Trophoblast cell (in vitro differentiated cells and primary cell): ENCODE measurements around the gene MCTP1.

ENCODE experiments used
- DNase-seq, 2 donors: peaks; one replicate each; pipeline ENCODE4 v3.0.0-alpha.2; 2016
- H2AFZ ChIP-seq: 2 replicates; pipeline ENCODE4 v1.6.1; 2013; ENCODE audit warnings: low read length, moderate library complexity, mild to moderate bottlenecking; ENCODE audit not compliant: insufficient read depth, poor library complexity
- H2AK5ac ChIP-seq: 2 replicates; pipeline ENCODE4 v1.6.1; 2013; ENCODE audit warnings: mild to moderate bottlenecking, low read length
- H2BK120ac ChIP-seq: 2 replicates; pipeline ENCODE4 v1.6.1; 2013; ENCODE audit warnings: low read length, mild to moderate bottlenecking, moderate library complexity; ENCODE audit not compliant: insufficient read depth, poor library complexity
- H2BK12ac ChIP-seq: 2 replicates; pipeline ENCODE4 v1.6.1; 2013; ENCODE audit warnings: mild to moderate bottlenecking, low read length, moderate library complexity
- H2BK5ac ChIP-seq: 2 replicates; pipeline ENCODE4 v1.6.1; 2013; ENCODE audit warnings: low read length, low read depth, moderate library complexity, mild to moderate bottlenecking; ENCODE audit not compliant: poor library complexity
- H3K14ac ChIP-seq: 2 replicates; pipeline ENCODE4 v1.6.1; 2013; ENCODE audit warnings: mild to moderate bottlenecking, low read length
- H3K18ac ChIP-seq: 2 replicates; pipeline ENCODE4 v1.6.1; 2013; ENCODE audit warnings: mild to moderate bottlenecking, low read length
- H3K23ac ChIP-seq: 2 replicates; pipeline ENCODE4 v1.6.1; 2013; ENCODE audit warnings: low read length
- H3K27ac ChIP-seq: 2 replicates; pipeline ENCODE4 v1.5.1; 2013; ENCODE audit warnings: low read depth, mild to moderate bottlenecking, inconsistent platforms, low read length, moderate library complexity
- H3K27me3 ChIP-seq: 2 replicates; pipeline ENCODE4 v1.6.1; 2013; ENCODE audit warnings: inconsistent platforms, mild to moderate bottlenecking, low read length, moderate library complexity; ENCODE audit not compliant: insufficient read depth
- H3K36me3 ChIP-seq, 2 experiments: 1 replicate in 1 of 2; 2 replicates in 1 of 2; pipeline ENCODE4 v1.6.1; 2013; ENCODE audit warnings: low read length in 2 of 2, mild to moderate bottlenecking in 2 of 2, moderate library complexity in 1 of 2; ENCODE audit not compliant: insufficient read depth in 2 of 2, control insufficient read depth in 1 of 2
- H3K4ac ChIP-seq: 2 replicates; pipeline ENCODE4 v1.6.1; 2013; ENCODE audit warnings: low read depth, mild to moderate bottlenecking, low read length, moderate library complexity
- H3K4me1 ChIP-seq, 2 experiments: 1 replicate in 1 of 2; 2 replicates in 1 of 2; pipeline ENCODE4 v1.6.1; 2013; ENCODE audit warnings: low read length in 2 of 2, mild to moderate bottlenecking in 2 of 2, moderate library complexity in 1 of 2; ENCODE audit not compliant: insufficient read depth in 2 of 2, control insufficient read depth in 1 of 2
- H3K4me2 ChIP-seq: 2 replicates; pipeline ENCODE4 v1.6.1; 2013; ENCODE audit warnings: inconsistent platforms, mild to moderate bottlenecking, low read length, moderate library complexity
- H3K4me3 ChIP-seq: 2 replicates; pipeline ENCODE4 v1.5.1; 2013; ENCODE audit warnings: mild to moderate bottlenecking, low read depth, low read length, inconsistent platforms
- H3K79me1 ChIP-seq: one replicate; pipeline ENCODE4 v1.6.1; 2013; ENCODE audit warnings: low read length
- H3K79me2 ChIP-seq: 2 replicates; pipeline ENCODE4 v1.6.1; 2013; ENCODE audit warnings: low read length, mild to moderate bottlenecking; ENCODE audit not compliant: control insufficient read depth, insufficient read depth, poor library complexity
- H3K9ac ChIP-seq: 2 replicates; pipeline ENCODE4 v1.6.1; 2013; ENCODE audit warnings: mild to moderate bottlenecking, low read length
- H3K9me3 ChIP-seq: 2 replicates; pipeline ENCODE4 v1.6.1; 2013; ENCODE audit warnings: low read depth, mild to moderate bottlenecking, control low read depth, inconsistent platforms, low read length; ENCODE audit not compliant: insufficient read depth
- H4K12ac ChIP-seq: 2 replicates; pipeline ENCODE4 v1.6.1; 2013; ENCODE audit warnings: low read depth, mild to moderate bottlenecking, low read length, moderate library complexity
- H4K8ac ChIP-seq: 2 replicates; pipeline ENCODE4 v1.6.1; 2013; ENCODE audit warnings: low read depth, mild to moderate bottlenecking, low read length, moderate library complexity
- H4K91ac ChIP-seq: one replicate; pipeline ENCODE4 v1.6.1; 2013; ENCODE audit warnings: low read depth, mild to moderate bottlenecking, low read length, moderate library complexity
- WGBS: extraction: QIAGEN DNeasy Blood & Tissue Kit; methylation state at CpG from one replicate; pipeline ENCODE4 v1.1.7; 2013; ENCODE audit warnings: missing lambda C conversion rate; ENCODE audit not compliant: insufficient read length, insufficient coverage; ENCODE audit errors: extremely low coverage; 5-methylcytosine and 5-hydroxymethylcytosine counted together

Gene MCTP1

DNA sequence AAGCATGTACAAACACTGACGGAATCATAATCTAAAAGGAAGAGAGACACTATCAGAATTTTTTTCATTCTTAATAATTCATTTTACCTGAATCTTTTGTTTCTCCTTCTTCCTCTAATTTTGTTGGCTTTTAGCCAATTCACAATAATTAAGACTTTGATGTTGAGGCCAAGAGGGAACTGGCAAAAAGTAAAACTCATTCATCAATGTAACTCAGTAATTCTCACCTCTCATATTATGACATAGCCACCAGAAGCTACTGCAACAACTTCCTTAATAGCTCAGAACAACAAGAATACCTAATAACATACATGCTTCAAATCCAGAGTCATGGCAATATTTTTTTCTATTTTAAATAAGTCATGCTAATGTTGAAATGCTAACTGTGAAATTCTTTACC is 64.5 kb downstream of the MCTP1 start:
- Histone ChIP-seq H3K9me3 (no peaks in the 10 kb centered on the region), H3K79me1 (no peaks in the 10 kb centered on the region), H3K14ac (no peak overlapping the region), H2BK120ac (no peak overlapping the region), H4K12ac (no peak overlapping the region), H3K4me2 (no peak overlapping the region), H3K4me3 (no peak overlapping the region), H3K27ac (no peak overlapping the region), H3K4me1 (no peaks in the 10 kb centered on the region), H2AFZ (no peak overlapping the region), H3K36me3 (no peaks in the 10 kb centered on the region), H3K9ac (no peak overlapping the region), H4K91ac (no peak overlapping the region), H4K8ac (no peak overlapping the region), H2AK5ac (no peak overlapping the region), H2BK12ac (no peak overlapping the region), H3K18ac (no peak overlapping the region), H3K4ac (no peak overlapping the region), H3K79me2 (no peaks in the 10 kb centered on the region), H3K23ac (no peak overlapping the region), H2BK5ac (no peak overlapping the region), H3K27me3 (no peaks in the 10 kb centered on the region)
- WGBS = no CpG with 5 or more reads among the region's 1 CpG
- no peak for DNase-seq

DNA sequence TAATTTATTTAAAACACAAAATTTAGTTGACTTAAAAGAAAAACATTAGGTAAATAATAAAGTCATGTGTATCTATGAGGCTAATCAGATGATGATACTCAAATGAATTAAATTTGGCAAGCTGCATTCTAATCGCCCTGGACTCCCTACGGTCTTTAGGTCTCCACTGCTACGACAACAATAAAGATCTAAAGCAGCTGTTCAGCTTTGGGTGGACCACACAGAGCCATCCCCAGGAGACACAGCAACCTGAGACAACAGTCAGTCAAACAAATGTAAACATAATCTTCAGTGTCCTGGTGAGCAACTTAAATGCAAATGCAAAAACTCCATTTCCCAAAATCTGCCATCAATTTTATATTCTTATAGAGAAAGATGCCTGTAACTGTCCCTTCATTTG is 65.5 kb downstream of the MCTP1 start:
- Histone ChIP-seq H3K79me1 (no peaks in the 10 kb centered on the region), H3K23ac (no peak overlapping the region), H2BK120ac (no peak overlapping the region), H3K4me3 (no peak overlapping the region), H4K91ac (no peak overlapping the region), H3K79me2 (no peaks in the 10 kb centered on the region), H3K27ac (no peak overlapping the region), H2BK12ac (no peak overlapping the region), H3K9me3 (no peaks in the 10 kb centered on the region), H3K14ac (no peak overlapping the region), H3K27me3 (no peaks in the 10 kb centered on the region), H2BK5ac (no peak overlapping the region), H2AK5ac (no peak overlapping the region), H2AFZ (no peak overlapping the region), H3K9ac (no peak overlapping the region), H4K12ac (no peak overlapping the region), H3K4me2 (no peak overlapping the region), H3K4me1 (no peaks in the 10 kb centered on the region), H4K8ac (no peak overlapping the region), H3K18ac (no peak overlapping the region), H3K36me3 (no peaks in the 10 kb centered on the region), H3K4ac (no peak overlapping the region)
- DNase-seq = no peak
- no CpG with 5 or more reads among the region's 3 CpGs for WGBS

DNA sequence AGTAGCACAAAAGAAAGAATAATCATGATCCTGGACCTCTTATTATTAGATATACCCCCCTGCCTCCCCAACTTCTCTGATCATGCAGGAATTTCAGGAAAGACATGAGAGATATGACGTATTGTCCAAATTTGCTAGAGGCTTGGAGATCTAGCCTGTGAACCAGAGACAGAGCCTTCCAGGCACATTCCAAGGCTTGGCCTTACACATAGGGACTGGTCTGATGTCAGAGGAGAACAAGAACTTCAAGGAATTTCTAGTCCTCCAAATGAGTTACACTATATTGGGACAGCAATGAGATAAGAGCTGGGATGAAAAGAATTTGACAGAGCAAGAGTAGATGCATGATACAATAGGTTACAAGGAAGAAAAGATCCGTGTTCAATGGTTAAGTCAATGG is 67.0 kb downstream of the MCTP1 start:
- Histone ChIP-seq H3K4me3 (no peak overlapping the region), H4K12ac (no peak overlapping the region), H3K4me2 (no peak overlapping the region), H3K9ac (no peak overlapping the region), H3K36me3 (no peaks in the 10 kb centered on the region), H2AK5ac (no peak overlapping the region), H2BK12ac (no peak overlapping the region), H4K8ac (no peak overlapping the region), H3K4ac (no peak overlapping the region), H3K79me1 (no peaks in the 10 kb centered on the region), H2AFZ (no peak overlapping the region), H2BK5ac (no peak overlapping the region), H3K23ac (no peak overlapping the region), H2BK120ac (no peak overlapping the region), H3K27ac (no peak overlapping the region), H3K27me3 (no peaks in the 10 kb centered on the region), H3K14ac (no peak overlapping the region), H3K4me1 (no peaks in the 10 kb centered on the region), H3K9me3 (no peaks in the 10 kb centered on the region), H3K18ac (no peak overlapping the region), H4K91ac (no peak overlapping the region), H3K79me2 (no peaks in the 10 kb centered on the region)
- DNase-seq = peak; percentile 50 to 76
- WGBS = no CpG with 5 or more reads among the region's 2 CpGs

DNA sequence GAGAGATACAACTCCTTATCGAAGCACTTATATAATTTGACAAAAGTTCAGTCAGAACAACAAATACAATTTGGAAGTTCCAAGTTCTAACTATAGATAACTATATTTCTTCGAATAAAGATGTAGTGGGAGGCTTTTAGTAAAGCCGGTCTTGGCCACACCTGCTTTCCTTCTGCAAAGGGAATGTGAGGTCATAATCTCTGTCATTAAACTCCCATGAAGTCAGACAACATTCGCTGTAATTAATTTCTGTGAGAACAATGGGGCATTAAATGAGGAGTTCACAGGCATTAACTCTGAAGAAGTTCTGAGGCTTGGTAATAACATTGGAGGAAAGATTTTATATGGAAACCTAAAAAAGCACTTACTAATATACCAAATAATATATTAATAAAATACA is 67.5 kb downstream of the MCTP1 start:
- Histone ChIP-seq H3K79me1 (no peaks in the 10 kb centered on the region), H3K14ac (no peak overlapping the region), H3K36me3 (no peaks in the 10 kb centered on the region), H2BK120ac (no peak overlapping the region), H3K9ac (no peak overlapping the region), H3K9me3 (no peaks in the 10 kb centered on the region), H2BK12ac (no peak overlapping the region), H3K4ac (no peak overlapping the region), H3K4me1 (no peaks in the 10 kb centered on the region), H4K8ac (no peak overlapping the region), H4K91ac (no peak overlapping the region), H3K4me2 (no peak overlapping the region), H3K23ac (no peak overlapping the region), H2AK5ac (no peak overlapping the region), H3K79me2 (no peaks in the 10 kb centered on the region), H2BK5ac (no peak overlapping the region), H3K18ac (no peak overlapping the region), H3K27ac (no peak overlapping the region), H3K27me3 (no peaks in the 10 kb centered on the region), H3K4me3 (no peak overlapping the region), H2AFZ (no peak overlapping the region), H4K12ac (no peak overlapping the region)
- WGBS = no CpG with 5 or more reads among the region's 4 CpGs
- no peak for DNase-seq
